ENCODE data around the gene AEBP1. TPM values are rescaled to one million over a fixed set of nuclear protein-coding genes. Genes with fewer than 3 reads are reported as not detected.
A peak's percentile ranks its signal among the peaks of the same experiment; 100 is the strongest.

AEBP1 gene
- total RNA-seq, 1 donor from 2014 or later = 94.3 TPM

DNA sequence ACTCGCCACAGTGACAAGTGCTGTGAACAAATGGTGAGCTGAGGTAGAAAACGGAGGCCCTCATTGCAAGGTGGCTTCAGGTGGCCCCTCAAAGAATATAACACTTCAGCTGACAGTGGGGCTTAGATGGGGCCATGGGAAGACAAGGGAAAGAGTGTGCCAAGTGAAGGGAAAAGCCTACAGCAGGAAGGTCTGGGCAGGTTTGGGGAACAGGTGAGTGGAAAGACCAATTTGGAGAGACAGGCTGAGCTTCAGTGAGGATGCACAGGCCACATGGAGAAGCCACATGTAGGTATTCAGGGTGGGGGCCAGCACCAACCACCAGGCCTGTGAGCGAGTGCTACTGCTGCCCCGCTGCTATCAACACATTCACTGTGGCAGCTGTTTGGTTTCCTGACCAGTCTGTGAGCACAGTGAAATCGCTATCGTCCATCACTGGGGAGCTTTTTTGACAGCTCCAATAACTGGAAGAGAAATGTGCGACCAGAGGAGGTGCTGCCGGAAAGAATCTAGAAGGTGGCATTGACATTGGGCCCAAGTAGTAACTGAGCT is 15.8 kb downstream of the AEBP1 start:
- peaks cover 21% of the 10 kb centered on the region for H3K36me3 Mint-ChIP-seq
- no peak for DNase-seq (ENCODE audit: low spot score in 2 of 2, unreplicated experiment in 2 of 2)
- H3K4me1 Mint-ChIP-seq = peaks cover 19% of the 10 kb centered on the region
- TF ChIP-seq, protein P1, sequence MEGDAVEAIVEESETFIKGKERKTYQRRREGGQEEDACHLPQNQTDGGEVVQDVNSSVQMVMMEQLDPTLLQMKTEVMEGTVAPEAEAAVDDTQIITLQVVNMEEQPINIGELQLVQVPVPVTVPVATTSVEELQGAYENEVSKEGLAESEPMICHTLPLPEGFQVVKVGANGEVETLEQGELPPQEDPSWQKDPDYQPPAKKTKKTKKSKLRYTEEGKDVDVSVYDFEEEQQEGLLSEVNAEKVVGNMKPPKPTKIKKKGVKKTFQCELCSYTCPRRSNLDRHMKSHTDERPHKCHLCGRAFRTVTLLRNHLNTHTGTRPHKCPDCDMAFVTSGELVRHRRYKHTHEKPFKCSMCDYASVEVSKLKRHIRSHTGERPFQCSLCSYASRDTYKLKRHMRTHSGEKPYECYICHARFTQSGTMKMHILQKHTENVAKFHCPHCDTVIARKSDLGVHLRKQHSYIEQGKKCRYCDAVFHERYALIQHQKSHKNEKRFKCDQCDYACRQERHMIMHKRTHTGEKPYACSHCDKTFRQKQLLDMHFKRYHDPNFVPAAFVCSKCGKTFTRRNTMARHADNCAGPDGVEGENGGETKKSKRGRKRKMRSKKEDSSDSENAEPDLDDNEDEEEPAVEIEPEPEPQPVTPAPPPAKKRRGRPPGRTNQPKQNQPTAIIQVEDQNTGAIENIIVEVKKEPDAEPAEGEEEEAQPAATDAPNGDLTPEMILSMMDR (IDR thresholded peaks at IDR 0.05; ENCODE audit: unreplicated experiment) = no peak
- H3K27ac Mint-ChIP-seq = peak overlapping the region; percentile 39
- H3K9me3 Mint-ChIP-seq = no peaks in the 10 kb centered on the region
- no peaks in the 10 kb centered on the region for H3K27me3 Mint-ChIP-seq (ENCODE audit: low read depth)
- no peak overlapping the region for H3K4me3 Mint-ChIP-seq

DNA sequence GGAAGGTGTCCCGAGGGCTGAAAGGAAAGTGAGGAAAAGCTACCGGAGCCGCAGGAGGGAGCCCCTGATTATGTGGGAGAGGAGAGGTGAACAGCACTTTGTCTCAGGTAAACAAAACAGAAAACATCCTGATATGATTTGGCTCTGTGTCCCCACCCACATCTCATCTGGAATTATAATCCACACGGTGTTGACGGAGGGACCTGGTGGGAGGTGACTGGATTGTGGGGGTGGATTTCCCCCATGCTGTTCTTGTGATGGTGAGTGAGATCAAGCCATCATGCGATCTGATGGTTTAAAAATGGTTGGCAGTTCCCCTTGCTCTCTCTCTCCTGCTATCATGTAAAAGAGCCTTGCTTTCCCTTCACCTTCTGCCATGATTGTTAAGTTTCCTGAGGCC is 16.2 kb downstream of the AEBP1 start:
- H3K4me3 Mint-ChIP-seq = no peak overlapping the region
- no peak for DNase-seq (ENCODE audit: low spot score in 2 of 2, unreplicated experiment in 2 of 2)
- H3K9me3 Mint-ChIP-seq = no peaks in the 10 kb centered on the region
- peaks cover 19% of the 10 kb centered on the region for H3K4me1 Mint-ChIP-seq
- H3K36me3 Mint-ChIP-seq = peaks cover 21% of the 10 kb centered on the region
- peak overlapping the region; percentile 39 for H3K27ac Mint-ChIP-seq
- no peaks in the 10 kb centered on the region for H3K27me3 Mint-ChIP-seq (ENCODE audit: low read depth)
- TF ChIP-seq, protein P1 (IDR thresholded peaks at IDR 0.05; ENCODE audit: unreplicated experiment) = no peak

DNA sequence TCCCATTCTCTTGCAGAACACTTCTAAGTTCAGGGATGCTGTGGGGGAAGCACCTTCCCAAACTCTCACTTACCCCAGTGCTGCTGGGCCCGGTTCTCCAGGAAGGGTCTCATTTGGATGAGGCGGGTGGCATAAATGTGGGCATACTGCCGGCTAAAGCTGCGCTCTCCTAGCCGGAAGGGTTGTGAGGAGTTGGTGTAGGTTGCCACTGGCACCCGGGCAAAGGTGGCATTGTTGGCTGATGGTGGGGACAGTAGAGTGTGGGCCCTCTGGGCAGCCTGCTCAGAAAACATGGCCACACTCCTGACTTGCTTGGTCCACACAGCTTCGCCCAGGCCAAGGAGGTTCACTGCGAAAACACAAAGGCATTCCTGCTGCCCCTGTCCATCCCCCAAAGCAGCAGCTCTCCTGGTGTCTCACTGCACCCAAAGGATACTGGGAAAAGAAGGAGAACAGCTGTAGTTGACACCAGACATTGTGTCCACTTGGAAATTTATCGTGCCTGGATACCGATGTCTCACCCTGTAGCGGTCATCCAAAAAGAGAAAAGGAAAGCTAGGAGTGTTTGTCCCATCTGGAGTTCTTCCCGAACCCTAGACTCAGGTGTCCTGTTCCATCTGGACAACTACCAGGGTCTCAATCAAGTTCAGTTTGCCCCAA is 17.7 kb downstream of the AEBP1 start:
- H3K27me3 Mint-ChIP-seq (ENCODE audit: low read depth) = no peaks in the 10 kb centered on the region
- peaks cover 4% of the 10 kb centered on the region for H3K9me3 Mint-ChIP-seq
- H3K4me1 Mint-ChIP-seq = peaks cover 19% of the 10 kb centered on the region
- H3K4me3 Mint-ChIP-seq = peak overlapping the region; percentile 80
- peaks cover 24% of the 10 kb centered on the region for H3K36me3 Mint-ChIP-seq
- DNase-seq (ENCODE audit: low spot score in 2 of 2, unreplicated experiment in 2 of 2) = no peak
- H3K27ac Mint-ChIP-seq = peak overlapping the region; percentile 39
- TF ChIP-seq, protein P1 (IDR thresholded peaks at IDR 0.05; ENCODE audit: unreplicated experiment) = no peak

DNA sequence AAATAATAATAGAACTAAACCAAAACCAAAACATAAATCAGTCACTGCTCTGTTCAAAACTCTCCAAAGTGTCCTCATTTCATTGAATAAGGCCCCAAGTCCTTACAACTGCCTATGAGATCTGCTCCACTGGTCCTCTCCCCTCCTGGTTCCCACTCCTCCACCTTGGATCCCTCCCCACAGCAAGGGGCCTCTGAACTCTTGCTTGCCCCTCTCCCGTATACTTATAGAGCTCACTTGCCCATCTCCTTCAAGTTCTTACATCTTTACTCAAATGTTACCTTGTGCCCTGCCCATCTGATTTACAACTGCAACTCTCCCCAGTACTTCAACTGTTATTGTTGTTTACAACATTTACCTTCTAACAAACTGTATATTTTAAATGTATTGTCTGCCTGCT is 18.4 kb downstream of the AEBP1 start:
- H3K36me3 Mint-ChIP-seq = peaks cover 25% of the 10 kb centered on the region
- H3K9me3 Mint-ChIP-seq = peaks cover 10% of the 10 kb centered on the region
- peaks cover 19% of the 10 kb centered on the region for H3K4me1 Mint-ChIP-seq
- peak overlapping the region; percentile 80 for H3K4me3 Mint-ChIP-seq
- H3K27me3 Mint-ChIP-seq (ENCODE audit: low read depth) = no peaks in the 10 kb centered on the region
- TF ChIP-seq, protein P1 (IDR thresholded peaks at IDR 0.05; ENCODE audit: unreplicated experiment) = no peak
- DNase-seq (ENCODE audit: low spot score in 2 of 2, unreplicated experiment in 2 of 2) = no peak
- H3K27ac Mint-ChIP-seq = peak overlapping the region; percentile 92

DNA sequence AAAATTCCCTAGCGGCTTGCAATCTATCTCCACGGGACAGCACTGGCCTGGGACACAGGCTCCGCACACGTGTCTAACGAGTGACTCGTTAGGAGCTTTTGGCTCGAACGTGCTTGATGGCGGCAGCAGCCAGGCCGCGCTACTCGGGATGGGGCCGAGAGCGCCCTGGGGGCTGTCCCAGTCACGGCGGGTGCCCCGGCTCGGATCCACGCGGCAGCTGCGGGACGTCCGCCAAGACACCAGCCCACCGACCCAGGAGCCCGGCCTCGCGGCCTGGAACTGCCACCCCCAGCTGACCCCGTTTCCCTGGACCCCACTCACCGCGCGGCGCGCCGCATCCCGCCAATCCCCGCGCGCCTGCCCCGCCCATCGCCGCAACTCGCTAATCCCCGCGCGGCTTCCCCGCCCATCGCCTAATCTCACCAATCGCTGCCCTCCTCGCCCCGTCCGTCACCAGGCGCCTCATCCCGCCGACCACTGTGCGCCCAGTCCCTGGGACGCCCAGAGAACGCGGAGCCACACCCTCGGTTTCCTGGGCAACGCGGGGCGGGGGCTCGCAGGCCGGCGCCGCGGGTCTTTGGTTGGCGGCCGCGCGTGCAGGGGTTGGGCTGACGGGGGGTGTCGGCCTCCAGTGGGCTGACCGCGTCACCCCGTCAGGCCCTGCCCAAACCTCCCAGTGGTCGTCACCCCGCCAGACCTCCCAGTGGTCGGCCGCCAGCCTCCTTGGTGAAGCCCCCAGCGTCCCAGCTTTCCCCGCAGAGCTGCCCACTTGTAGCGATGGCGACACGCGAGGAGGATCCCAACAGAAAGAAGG is 19.3 kb downstream of the AEBP1 start, which contains the start of gene POLD2:
POLD2 (minus strand) TSS at position 359 of the 814 bp plus-strand sequence. CDS start 1,495 bp downstream, outside the sequence.
- Mint-ChIP-seq H3K4me3 (peak within 1 kb of the TSS; percentile 80), H3K36me3 (peaks cover 19% of the 10 kb centered on the region), H3K4me1 (peaks cover 19% of the 10 kb centered on the region), H3K27ac (peak within 1 kb of the TSS; percentile 92), H3K9me3 (peaks cover 16% of the 10 kb centered on the region), H3K27me3 (ENCODE audit: low read depth) (no peaks in the 10 kb centered on the region)
- TF ChIP-seq, protein P1 (IDR thresholded peaks at IDR 0.05; ENCODE audit: unreplicated experiment) = no peak
- DNase-seq (ENCODE audit: low spot score in 2 of 2, unreplicated experiment in 2 of 2) = peak; percentile 97

Measured in mesothelial cell of epicardium (in vitro differentiated cells).